Stimulated activated CD4-positive, alpha-beta T cell treated with anti-CD3 and anti-CD28 coated beads, TNF-alpha, amount 100 ng/mL, for 4 hours (primary cell): Measurements from ENCODE around the gene CREG2.

Source experiments
- DNase-seq, 3 experiments: peaks; one replicate each; pipeline ENCODE4 v3.0.0-alpha.2; 2020; ENCODE audit warnings: low read depth in 3 of 3

The CREG2 gene

GRCh38 chr2:101307950-101308431 is 79.3 kb downstream of the CREG2 start:
- peak in 1 of 3 experiments; percentile 22 for DNase-seq

GRCh38 chr2:101307503-101307902 is 79.8 kb downstream of the CREG2 start:
- DNase-seq, result no peak

GRCh38 chr2:101306410-101306809 is 80.9 kb downstream of the CREG2 start:
- DNase-seq, result no peak

GRCh38 chr2:101305492-101306078 is 81.7 kb downstream of the CREG2 start:
- no peak for DNase-seq

- no peak for DNase-seq
Observed at GRCh38 chr2:101305035-101305434, 82.3 kb downstream of the CREG2 start.

- DNase-seq, result no peak
Observed at GRCh38 chr2:101303688-101304087, 83.6 kb downstream of the CREG2 start.

- no peak for DNase-seq
Observed at GRCh38 chr2:101302016-101302415, 85.3 kb downstream of the CREG2 start.

GRCh38 chr2:101300836-101301235 is 86.5 kb downstream of the CREG2 start:
- DNase-seq, result no peak

- DNase-seq, result no peak
Observed at GRCh38 chr2:101300164-101300563, 87.1 kb downstream of the CREG2 start.

GRCh38 chr2:101299604-101300003 is 87.7 kb downstream of the CREG2 start:
- DNase-seq, result no peak

GRCh38 chr2:101297383-101297782 is 89.9 kb downstream of the CREG2 start:
- no peak for DNase-seq

- no peak for DNase-seq
Observed at GRCh38 chr2:101296371-101296770, 90.9 kb downstream of the CREG2 start.

- no peak for DNase-seq
Observed at GRCh38 chr2:101295895-101296294, 91.4 kb downstream of the CREG2 start.
